ENCODE measurements around the gene TREML1. TPM values are rescaled to one million over a fixed set of nuclear protein-coding genes. Genes with fewer than 3 reads are reported as not detected.

The TREML1 gene
- total RNA-seq, 4 donors from 2014 or later, result 0.63 to 4.5 (median 2.2) TPM; not detected in 1

DNA sequence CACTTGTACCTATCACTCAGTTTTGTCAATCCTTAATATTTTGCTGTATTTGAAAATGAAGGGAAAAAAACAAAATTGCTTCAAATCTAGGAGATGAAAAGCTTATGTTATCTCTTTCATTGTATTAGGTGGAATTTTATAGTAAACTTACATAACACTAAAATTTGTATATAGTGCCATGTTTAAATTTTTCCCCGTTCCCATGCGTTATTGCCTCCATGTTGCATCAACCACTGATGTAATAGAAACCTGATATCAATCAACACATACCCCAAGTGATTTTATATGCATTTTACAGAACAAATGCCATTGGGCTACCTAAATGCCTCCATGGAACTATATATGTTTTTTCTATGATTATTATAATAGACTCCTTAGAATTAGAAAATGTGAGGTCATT is 23.5 kb upstream of the TREML1 start:
- WGBS, 2 donors, result 91 to 93% methylated on average over 2 of the region's 2 CpGs
- no peaks in the 10 kb centered on the region for H3K4me1 ChIP-seq
- DNase-seq (ENCODE audit: low spot score in 2 of 2), result no peak
- H3K27ac ChIP-seq, result no peak overlapping the region
- H3K36me3 ChIP-seq, result no peaks in the 10 kb centered on the region
- H3K4me3 ChIP-seq, result no peak overlapping the region
- TF ChIP-seq POLR2A (IDR thresholded peaks at IDR 0.05) (no peak), EP300 (IDR thresholded peaks at IDR 0.05) (no peak), CTCF (IDR thresholded peaks at IDR 0.05) (no peak)
- no peaks in the 10 kb centered on the region for H3K27me3 ChIP-seq
- peaks cover 0 to 3% (median 0%) of the 10 kb centered on the region in 4 donors for H3K9me3 ChIP-seq

DNA sequence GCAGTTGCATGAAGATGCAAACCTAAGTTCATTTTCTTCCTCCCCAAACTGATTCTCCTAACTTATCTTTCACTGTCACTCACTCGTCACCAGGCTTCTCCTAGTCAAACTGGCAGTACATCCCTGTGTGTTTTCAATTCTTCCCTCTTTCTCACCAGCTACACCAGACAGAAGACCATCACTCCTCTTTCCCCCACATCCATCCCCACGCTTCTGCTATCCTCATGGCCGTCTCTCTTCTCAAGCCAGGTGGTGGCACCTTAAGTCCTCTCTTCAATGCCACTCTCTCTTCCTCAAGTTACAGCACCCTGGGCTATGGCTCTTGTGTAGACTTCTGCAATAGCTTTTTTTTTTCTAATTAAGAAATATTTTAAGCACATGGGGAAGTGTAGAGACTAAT is 23.1 kb upstream of the TREML1 start:
- no peak overlapping the region for H3K4me3 ChIP-seq
- DNase-seq (ENCODE audit: low spot score in 2 of 2), result no peak
- no peak for TF ChIP-seq CTCF (IDR thresholded peaks at IDR 0.05)
- no peak for TF ChIP-seq POLR2A (IDR thresholded peaks at IDR 0.05)
- no peak for TF ChIP-seq EP300 (IDR thresholded peaks at IDR 0.05)
- 70 to 73% methylated on average over 3 of the region's 3 CpGs for WGBS, 2 donors
- no peaks in the 10 kb centered on the region for H3K36me3 ChIP-seq
- H3K4me1 ChIP-seq, result no peaks in the 10 kb centered on the region
- peaks cover 0 to 3% (median 0%) of the 10 kb centered on the region in 4 donors for H3K9me3 ChIP-seq
- no peak overlapping the region for H3K27ac ChIP-seq
- no peaks in the 10 kb centered on the region for H3K27me3 ChIP-seq

DNA sequence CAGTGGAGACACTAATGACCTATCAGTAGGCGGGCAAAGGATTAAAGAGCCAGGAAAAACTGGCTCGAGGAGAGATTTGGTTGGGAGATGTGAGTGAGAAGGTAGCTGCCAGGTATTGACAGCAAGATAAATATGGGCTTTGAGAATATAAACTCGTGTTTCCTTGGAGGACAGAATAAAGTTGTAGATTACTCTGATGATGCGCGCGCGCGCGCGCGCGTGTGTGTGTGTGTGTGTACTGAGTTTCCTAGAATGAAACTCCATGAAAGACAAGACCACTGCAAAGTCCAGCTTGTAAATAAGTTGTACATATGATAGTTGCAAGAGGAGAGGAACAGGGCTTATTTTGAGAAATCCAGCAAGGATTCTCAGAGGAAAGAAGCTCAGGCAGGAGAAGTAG is 22.0 kb upstream of the TREML1 start:
- Histone ChIP-seq H3K9me3 (peaks cover 0 to 3% (median 0%) of the 10 kb centered on the region in 4 donors), H3K4me1 (no peaks in the 10 kb centered on the region), H3K4me3 (no peak overlapping the region), H3K27ac (no peak overlapping the region), H3K36me3 (no peaks in the 10 kb centered on the region), H3K27me3 (peaks cover 0 to 3% of the 10 kb centered on the region in 2 donors)
- TF ChIP-seq CTCF (IDR thresholded peaks at IDR 0.05) (no peak), EP300 (IDR thresholded peaks at IDR 0.05) (no peak), POLR2A (IDR thresholded peaks at IDR 0.05) (no peak)
- no peak for DNase-seq (ENCODE audit: low spot score in 2 of 2)
- WGBS, 2 donors, result 88 to 91% methylated on average over 12 of the region's 12 CpGs

DNA sequence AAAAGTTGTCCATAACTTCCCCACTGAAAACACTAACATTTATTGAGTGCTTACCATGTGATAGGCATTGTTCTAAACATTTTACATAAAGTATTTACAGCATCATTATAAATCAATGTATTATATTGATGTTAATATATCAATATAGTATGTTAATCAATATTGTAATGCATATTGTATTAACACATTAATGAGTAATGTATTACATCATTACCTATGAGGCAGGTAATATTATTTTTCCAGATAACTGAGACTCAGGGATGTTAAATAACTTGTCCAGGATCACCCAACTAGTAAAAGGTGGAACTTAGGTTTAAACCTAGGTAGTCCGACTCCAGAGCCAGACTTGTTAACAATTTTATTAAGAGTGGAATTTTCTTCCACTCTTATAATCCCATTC is 20.9 kb upstream of the TREML1 start:
- Histone ChIP-seq H3K4me1 (no peaks in the 10 kb centered on the region), H3K9me3 (peaks cover 0 to 3% (median 0%) of the 10 kb centered on the region in 4 donors), H3K27me3 (peaks cover 0 to 3% of the 10 kb centered on the region in 2 donors), H3K36me3 (no peaks in the 10 kb centered on the region), H3K4me3 (no peak overlapping the region), H3K27ac (no peak overlapping the region)
- no peak for DNase-seq (ENCODE audit: low spot score in 2 of 2)
- TF ChIP-seq POLR2A (IDR thresholded peaks at IDR 0.05), result no peak
- TF ChIP-seq CTCF (IDR thresholded peaks at IDR 0.05), result no peak
- no peak for TF ChIP-seq EP300 (IDR thresholded peaks at IDR 0.05)
- WGBS, 2 donors, result 90 to 92% methylated on average over 1 of the region's 1 CpG

GRCh38 chr6:41174610-41175009 is 20.5 kb upstream of the TREML1 start:
- peaks cover 0 to 3% of the 10 kb centered on the region in 2 donors for H3K27me3 ChIP-seq
- no peaks in the 10 kb centered on the region for H3K4me1 ChIP-seq
- H3K4me3 ChIP-seq, result no peak overlapping the region
- no peak overlapping the region for H3K27ac ChIP-seq
- DNase-seq (ENCODE audit: low spot score in 2 of 2), result no peak
- TF ChIP-seq CTCF (IDR thresholded peaks at IDR 0.05) (no peak), EP300 (IDR thresholded peaks at IDR 0.05) (no peak), POLR2A (IDR thresholded peaks at IDR 0.05) (no peak)
- H3K36me3 ChIP-seq, result no peaks in the 10 kb centered on the region
- 67 to 79% methylated on average over 2 of the region's 2 CpGs for WGBS, 2 donors
- H3K9me3 ChIP-seq, result peaks cover 0 to 3% (median 0%) of the 10 kb centered on the region in 4 donors
